Trophoblast cell (in vitro differentiated cells and primary cell): Measurements from ENCODE around the gene MRPL11.

Source experiments
- DNase-seq, 2 donors: peaks; one replicate each; pipeline ENCODE4 v3.0.0-alpha.2; 2016
- H2AFZ ChIP-seq: 2 replicates; pipeline ENCODE4 v1.6.1; 2013; ENCODE audit warnings: low read length, moderate library complexity, mild to moderate bottlenecking; ENCODE audit not compliant: insufficient read depth, poor library complexity
- H2AK5ac ChIP-seq: 2 replicates; pipeline ENCODE4 v1.6.1; 2013; ENCODE audit warnings: mild to moderate bottlenecking, low read length
- H2BK120ac ChIP-seq: 2 replicates; pipeline ENCODE4 v1.6.1; 2013; ENCODE audit warnings: low read length, mild to moderate bottlenecking, moderate library complexity; ENCODE audit not compliant: insufficient read depth, poor library complexity
- H2BK12ac ChIP-seq: 2 replicates; pipeline ENCODE4 v1.6.1; 2013; ENCODE audit warnings: mild to moderate bottlenecking, low read length, moderate library complexity
- H2BK5ac ChIP-seq: 2 replicates; pipeline ENCODE4 v1.6.1; 2013; ENCODE audit warnings: low read length, low read depth, moderate library complexity, mild to moderate bottlenecking; ENCODE audit not compliant: poor library complexity
- H3K14ac ChIP-seq: 2 replicates; pipeline ENCODE4 v1.6.1; 2013; ENCODE audit warnings: mild to moderate bottlenecking, low read length
- H3K18ac ChIP-seq: 2 replicates; pipeline ENCODE4 v1.6.1; 2013; ENCODE audit warnings: mild to moderate bottlenecking, low read length
- H3K23ac ChIP-seq: 2 replicates; pipeline ENCODE4 v1.6.1; 2013; ENCODE audit warnings: low read length
- H3K27ac ChIP-seq: 2 replicates; pipeline ENCODE4 v1.5.1; 2013; ENCODE audit warnings: low read depth, mild to moderate bottlenecking, inconsistent platforms, low read length, moderate library complexity
- H3K27me3 ChIP-seq: 2 replicates; pipeline ENCODE4 v1.6.1; 2013; ENCODE audit warnings: inconsistent platforms, mild to moderate bottlenecking, low read length, moderate library complexity; ENCODE audit not compliant: insufficient read depth
- H3K36me3 ChIP-seq, 2 experiments: 1 replicate in 1 of 2; 2 replicates in 1 of 2; pipeline ENCODE4 v1.6.1; 2013; ENCODE audit warnings: low read length in 2 of 2, mild to moderate bottlenecking in 2 of 2, moderate library complexity in 1 of 2; ENCODE audit not compliant: insufficient read depth in 2 of 2, control insufficient read depth in 1 of 2
- H3K4ac ChIP-seq: 2 replicates; pipeline ENCODE4 v1.6.1; 2013; ENCODE audit warnings: low read depth, mild to moderate bottlenecking, low read length, moderate library complexity
- H3K4me1 ChIP-seq, 2 experiments: 1 replicate in 1 of 2; 2 replicates in 1 of 2; pipeline ENCODE4 v1.6.1; 2013; ENCODE audit warnings: low read length in 2 of 2, mild to moderate bottlenecking in 2 of 2, moderate library complexity in 1 of 2; ENCODE audit not compliant: insufficient read depth in 2 of 2, control insufficient read depth in 1 of 2
- H3K4me2 ChIP-seq: 2 replicates; pipeline ENCODE4 v1.6.1; 2013; ENCODE audit warnings: inconsistent platforms, mild to moderate bottlenecking, low read length, moderate library complexity
- H3K4me3 ChIP-seq: 2 replicates; pipeline ENCODE4 v1.5.1; 2013; ENCODE audit warnings: mild to moderate bottlenecking, low read depth, low read length, inconsistent platforms
- H3K79me1 ChIP-seq: one replicate; pipeline ENCODE4 v1.6.1; 2013; ENCODE audit warnings: low read length
- H3K79me2 ChIP-seq: 2 replicates; pipeline ENCODE4 v1.6.1; 2013; ENCODE audit warnings: low read length, mild to moderate bottlenecking; ENCODE audit not compliant: control insufficient read depth, insufficient read depth, poor library complexity
- H3K9ac ChIP-seq: 2 replicates; pipeline ENCODE4 v1.6.1; 2013; ENCODE audit warnings: mild to moderate bottlenecking, low read length
- H3K9me3 ChIP-seq: 2 replicates; pipeline ENCODE4 v1.6.1; 2013; ENCODE audit warnings: low read depth, mild to moderate bottlenecking, control low read depth, inconsistent platforms, low read length; ENCODE audit not compliant: insufficient read depth
- H4K12ac ChIP-seq: 2 replicates; pipeline ENCODE4 v1.6.1; 2013; ENCODE audit warnings: low read depth, mild to moderate bottlenecking, low read length, moderate library complexity
- H4K8ac ChIP-seq: 2 replicates; pipeline ENCODE4 v1.6.1; 2013; ENCODE audit warnings: low read depth, mild to moderate bottlenecking, low read length, moderate library complexity
- H4K91ac ChIP-seq: one replicate; pipeline ENCODE4 v1.6.1; 2013; ENCODE audit warnings: low read depth, mild to moderate bottlenecking, low read length, moderate library complexity
- WGBS: extraction: QIAGEN DNeasy Blood & Tissue Kit; methylation state at CpG from one replicate; pipeline ENCODE4 v1.1.7; 2013; ENCODE audit warnings: missing lambda C conversion rate; ENCODE audit not compliant: insufficient read length, insufficient coverage; ENCODE audit errors: extremely low coverage; 5-methylcytosine and 5-hydroxymethylcytosine counted together

MRPL11 gene

GRCh38 chr11:66468691-66469090 lies 30.0 kb upstream of the MRPL11 start:
- Histone ChIP-seq H3K4me1 (peaks cover 9 to 10% of the 10 kb centered on the region in 2 experiments), H4K8ac (no peak overlapping the region), H3K9me3 (no peaks in the 10 kb centered on the region), H3K18ac (no peak overlapping the region), H3K36me3 (peaks cover 9 to 11% of the 10 kb centered on the region in 2 experiments), H3K14ac (no peak overlapping the region), H3K79me2 (peaks cover 4% of the 10 kb centered on the region), H2AFZ (no peak overlapping the region), H2BK120ac (no peak overlapping the region), H2AK5ac (no peak overlapping the region), H4K91ac (no peak overlapping the region), H3K79me1 (peaks cover 9% of the 10 kb centered on the region), H3K23ac (no peak overlapping the region), H4K12ac (no peak overlapping the region), H3K4me3 (no peak overlapping the region), H3K9ac (no peak overlapping the region), H2BK12ac (no peak overlapping the region), H3K4me2 (no peak overlapping the region), H3K4ac (no peak overlapping the region), H3K27me3 (no peaks in the 10 kb centered on the region), H2BK5ac (no peak overlapping the region), H3K27ac (no peak overlapping the region)
- WGBS, result no CpG with 5 or more reads among the region's 6 CpGs
- DNase-seq, result no peak

- H3K4me3 ChIP-seq, result no peak overlapping the region
- no peak overlapping the region for H2AK5ac ChIP-seq
- H2AFZ ChIP-seq, result no peak overlapping the region
- H2BK5ac ChIP-seq, result no peak overlapping the region
- no peak overlapping the region for H3K14ac ChIP-seq
- H3K23ac ChIP-seq, result no peak overlapping the region
- H3K79me1 ChIP-seq, result peaks cover 9% of the 10 kb centered on the region
- H2BK120ac ChIP-seq, result no peak overlapping the region
- peaks cover 3 to 4% of the 10 kb centered on the region in 2 experiments for H3K36me3 ChIP-seq
- peak; percentile 31 to 72 for DNase-seq
- H3K4me1 ChIP-seq, result peaks cover 9 to 10% of the 10 kb centered on the region in 2 experiments
- no peak overlapping the region for H2BK12ac ChIP-seq
- WGBS, result no CpG with 5 or more reads among the region's 6 CpGs
- H4K8ac ChIP-seq, result no peak overlapping the region
- no peak overlapping the region for H3K4ac ChIP-seq
- H3K4me2 ChIP-seq, result peak overlapping the region; percentile 80
- no peak overlapping the region for H3K27ac ChIP-seq
- no peak overlapping the region for H4K12ac ChIP-seq
- no peak overlapping the region for H3K18ac ChIP-seq
- H4K91ac ChIP-seq, result no peak overlapping the region
- peaks cover 4% of the 10 kb centered on the region for H3K79me2 ChIP-seq
- H3K27me3 ChIP-seq, result no peaks in the 10 kb centered on the region
- no peak overlapping the region for H3K9ac ChIP-seq
- no peaks in the 10 kb centered on the region for H3K9me3 ChIP-seq
Measured at GRCh38 chr11:66467756-66468155, 29.1 kb upstream of the MRPL11 start.

- no peak overlapping the region for H2BK120ac ChIP-seq
- no CpG with 5 or more reads among the region's 72 CpGs for WGBS
Measured at GRCh38 chr11:66467034-66467659, 28.5 kb upstream of the MRPL11 start.

GRCh38 chr11:66466225-66467033 lies 27.8 kb upstream of the MRPL11 start, which contains the start of gene PELI3:
PELI3 (plus strand) TSS chr11:66466905; CDS start chr11:66468129, 1,224 bp downstream.
- Histone ChIP-seq H3K27me3 (no peaks in the 10 kb centered on the region), H3K9me3 (no peaks in the 10 kb centered on the region), H3K14ac (peak within 1 kb of the TSS; percentile 71), H3K4ac (peak within 1 kb of the TSS; percentile 14), H4K8ac (peak within 1 kb of the TSS; percentile 62), H3K4me2 (peak within 1 kb of the TSS; percentile 80), H2BK12ac (no peak within 1 kb of the TSS), H3K4me1 (peaks cover 9 to 10% of the 10 kb centered on the region in 2 experiments), H2BK120ac (no peak within 1 kb of the TSS), H4K12ac (peak within 1 kb of the TSS; percentile 52), H3K79me2 (peaks cover 4% of the 10 kb centered on the region), H2AFZ (peak within 1 kb of the TSS; percentile 79), H3K36me3 (peaks cover 0 to 3% of the 10 kb centered on the region in 2 experiments), H3K79me1 (peaks cover 9% of the 10 kb centered on the region), H3K27ac (no peak within 1 kb of the TSS), H3K9ac (peak within 1 kb of the TSS; percentile 54), H3K18ac (peak within 1 kb of the TSS; percentile 64), H2AK5ac (no peak within 1 kb of the TSS), H2BK5ac (peak within 1 kb of the TSS; percentile 24), H3K4me3 (peak within 1 kb of the TSS; percentile 88), H4K91ac (peak within 1 kb of the TSS; percentile 33), H3K23ac (no peak within 1 kb of the TSS)
- DNase-seq, result peak; percentile 92 to 95
- no CpG with 5 or more reads among the region's 63 CpGs for WGBS

More at GRCh38 chr11:66467034-66467659, 28.5 kb upstream of the MRPL11 start:
- Histone ChIP-seq H2AFZ (peak overlapping the region; percentile 79), H3K79me1 (peaks cover 9% of the 10 kb centered on the region), H2BK12ac (no peak overlapping the region), H3K4me2 (peak overlapping the region; percentile 80), H3K27ac (no peak overlapping the region), H3K18ac (peak overlapping the region; percentile 64), H3K79me2 (peaks cover 4% of the 10 kb centered on the region), H3K4me1 (peaks cover 9 to 10% of the 10 kb centered on the region in 2 experiments), H2AK5ac (no peak overlapping the region), H2BK5ac (peak overlapping the region; percentile 24), H3K14ac (peak overlapping the region; percentile 71), H4K8ac (peak overlapping the region; percentile 62), H4K12ac (peak overlapping the region; percentile 52), H3K9me3 (no peaks in the 10 kb centered on the region), H3K36me3 (peaks cover 0 to 3% of the 10 kb centered on the region in 2 experiments), H3K23ac (no peak overlapping the region), H3K4me3 (peak overlapping the region; percentile 88), H3K9ac (peak overlapping the region; percentile 54), H4K91ac (peak overlapping the region; percentile 25), H3K27me3 (no peaks in the 10 kb centered on the region), H3K4ac (peak overlapping the region; percentile 14)
- DNase-seq, result peak; percentile 20 to 60
